Uterus (tissue), 2 donors: ENCODE measurements around the gene BBX.

Experiments used
- CTCF ChIP-seq, 4 experiments: fragments of 200-600 bp in 2 of 4; fragments of 450-650 bp in 2 of 4; sonication (generic) in 2 of 4; IDR thresholded peaks; one replicate each; pipeline ENCODE4 v1.5.1; 2016 to 2019; ENCODE audit warnings: antibody characterized with exemption in 4 of 4, mild to moderate bottlenecking in 2 of 4, moderate library complexity in 1 of 4
- POLR2A ChIP-seq, 2 donors: fragments of 450-650 bp; IDR thresholded peaks; one replicate each; pipeline ENCODE4 v1.6.1; 2016; ENCODE audit warnings: antibody characterized with exemption in 2 of 2, mild to moderate bottlenecking in 1 of 2, moderate library complexity in 1 of 2

- TF ChIP-seq POLR2A (IDR thresholded peaks at IDR 0.05) (no peak), CTCF (IDR thresholded peaks at IDR 0.05) (no peak)
Measured at GRCh38 chr3:107824822-107825371, 302.1 kb downstream of the BBX start.
